Stimulated activated CD4-positive, alpha-beta T cell treated with anti-CD3 and anti-CD28 coated beads, Interleukin-1b, Interleukin-23, amount 100 ng/mL, for 4 hours (primary cell): Measurements from ENCODE around the gene KIF27.
"Not testable (repeated sequence)": the region's sequence is repeated elsewhere in the genome, so short reads cannot be mapped to it uniquely, and the experiment has no call there.

Source experiments
- DNase-seq, 2 donors: peaks; one replicate each; pipeline ENCODE4 v3.0.0-alpha.2; 2020; ENCODE audit warnings: low read depth in 2 of 2

The KIF27 gene, protein sequence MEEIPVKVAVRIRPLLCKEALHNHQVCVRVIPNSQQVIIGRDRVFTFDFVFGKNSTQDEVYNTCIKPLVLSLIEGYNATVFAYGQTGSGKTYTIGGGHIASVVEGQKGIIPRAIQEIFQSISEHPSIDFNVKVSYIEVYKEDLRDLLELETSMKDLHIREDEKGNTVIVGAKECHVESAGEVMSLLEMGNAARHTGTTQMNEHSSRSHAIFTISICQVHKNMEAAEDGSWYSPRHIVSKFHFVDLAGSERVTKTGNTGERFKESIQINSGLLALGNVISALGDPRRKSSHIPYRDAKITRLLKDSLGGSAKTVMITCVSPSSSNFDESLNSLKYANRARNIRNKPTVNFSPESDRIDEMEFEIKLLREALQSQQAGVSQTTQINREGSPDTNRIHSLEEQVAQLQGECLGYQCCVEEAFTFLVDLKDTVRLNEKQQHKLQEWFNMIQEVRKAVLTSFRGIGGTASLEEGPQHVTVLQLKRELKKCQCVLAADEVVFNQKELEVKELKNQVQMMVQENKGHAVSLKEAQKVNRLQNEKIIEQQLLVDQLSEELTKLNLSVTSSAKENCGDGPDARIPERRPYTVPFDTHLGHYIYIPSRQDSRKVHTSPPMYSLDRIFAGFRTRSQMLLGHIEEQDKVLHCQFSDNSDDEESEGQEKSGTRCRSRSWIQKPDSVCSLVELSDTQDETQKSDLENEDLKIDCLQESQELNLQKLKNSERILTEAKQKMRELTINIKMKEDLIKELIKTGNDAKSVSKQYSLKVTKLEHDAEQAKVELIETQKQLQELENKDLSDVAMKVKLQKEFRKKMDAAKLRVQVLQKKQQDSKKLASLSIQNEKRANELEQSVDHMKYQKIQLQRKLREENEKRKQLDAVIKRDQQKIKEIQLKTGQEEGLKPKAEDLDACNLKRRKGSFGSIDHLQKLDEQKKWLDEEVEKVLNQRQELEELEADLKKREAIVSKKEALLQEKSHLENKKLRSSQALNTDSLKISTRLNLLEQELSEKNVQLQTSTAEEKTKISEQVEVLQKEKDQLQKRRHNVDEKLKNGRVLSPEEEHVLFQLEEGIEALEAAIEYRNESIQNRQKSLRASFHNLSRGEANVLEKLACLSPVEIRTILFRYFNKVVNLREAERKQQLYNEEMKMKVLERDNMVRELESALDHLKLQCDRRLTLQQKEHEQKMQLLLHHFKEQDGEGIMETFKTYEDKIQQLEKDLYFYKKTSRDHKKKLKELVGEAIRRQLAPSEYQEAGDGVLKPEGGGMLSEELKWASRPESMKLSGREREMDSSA (N-terminal part only)

GRCh38 chr9:83920927-83921707, at the start of gene KIF27:
KIF27 (minus strand) TSS chr9:83921432; CDS start chr9:83915591, 5,841 bp downstream.
- peak; percentile 88 to 98 for DNase-seq

DNA sequence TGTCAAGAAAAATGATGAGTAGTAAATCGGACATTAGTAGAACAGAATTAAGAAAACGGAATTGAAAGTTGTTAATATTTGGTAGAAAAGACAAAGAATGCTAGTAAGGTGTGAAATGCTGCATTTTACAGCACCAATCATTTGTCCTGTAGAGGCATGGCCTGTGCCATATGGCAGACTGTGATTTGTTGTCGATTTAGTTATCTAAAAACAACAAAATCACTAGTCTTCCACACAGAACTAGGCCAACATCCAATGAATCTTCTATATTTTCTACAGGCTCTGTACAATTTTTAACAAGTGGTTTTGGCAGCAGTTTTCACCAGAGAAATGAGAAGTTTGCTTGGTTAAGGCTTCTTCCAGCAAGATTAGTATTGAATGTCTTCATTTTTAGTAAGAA, 48.4 kb upstream of the KIF27 start:
- DNase-seq = no peak

DNA sequence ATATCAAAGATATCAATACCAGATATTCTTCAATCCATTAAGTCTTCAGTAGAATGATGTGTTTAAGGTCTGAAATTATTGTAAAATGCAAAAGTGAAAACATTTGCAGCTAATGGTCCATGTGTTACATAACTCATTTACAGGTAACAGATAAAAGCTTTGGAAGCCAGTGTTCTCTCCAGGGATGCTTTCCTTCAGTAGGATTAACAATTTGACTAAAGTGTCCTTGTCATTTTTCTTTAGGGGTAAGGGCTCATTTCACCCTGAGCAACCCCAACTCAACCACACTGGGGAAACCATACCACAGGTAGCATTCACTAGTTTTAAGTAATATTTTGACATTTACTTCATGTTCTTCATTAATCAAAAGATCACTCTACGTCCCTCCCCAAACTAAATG, 45.8 kb upstream of the KIF27 start:
- no peak for DNase-seq

- no peak for DNase-seq
Observed at GRCh38 chr9:83966209-83966582, 45.0 kb upstream of the KIF27 start.

GRCh38 chr9:83965350-83966208, 44.3 kb upstream of the KIF27 start:
- no peak for DNase-seq

- DNase-seq = no peak
Observed at GRCh38 chr9:83964973-83965349, 43.7 kb upstream of the KIF27 start.

GRCh38 chr9:83962165-83962564, 40.9 kb upstream of the KIF27 start:
- DNase-seq = no peak

DNA sequence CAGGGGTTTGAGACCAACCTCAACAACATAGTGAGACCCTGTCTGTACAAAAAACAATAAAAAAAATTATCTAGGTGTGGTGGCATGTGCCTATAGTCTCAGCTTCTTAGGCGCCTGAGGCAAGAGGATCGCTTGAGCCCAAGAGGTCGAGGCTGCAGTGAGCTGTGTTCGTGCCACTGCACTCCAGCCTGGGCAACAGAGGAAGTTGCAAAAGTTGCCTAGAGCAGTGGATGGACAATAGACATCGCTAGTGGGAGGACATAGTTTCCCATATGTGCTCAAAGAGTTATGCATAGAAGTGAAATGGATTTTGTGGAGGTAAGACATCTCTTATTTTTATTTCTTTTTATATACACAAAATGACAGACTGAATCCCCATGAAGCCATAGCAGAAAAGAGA, 39.8 kb upstream of the KIF27 start:
- DNase-seq = no peak

DNA sequence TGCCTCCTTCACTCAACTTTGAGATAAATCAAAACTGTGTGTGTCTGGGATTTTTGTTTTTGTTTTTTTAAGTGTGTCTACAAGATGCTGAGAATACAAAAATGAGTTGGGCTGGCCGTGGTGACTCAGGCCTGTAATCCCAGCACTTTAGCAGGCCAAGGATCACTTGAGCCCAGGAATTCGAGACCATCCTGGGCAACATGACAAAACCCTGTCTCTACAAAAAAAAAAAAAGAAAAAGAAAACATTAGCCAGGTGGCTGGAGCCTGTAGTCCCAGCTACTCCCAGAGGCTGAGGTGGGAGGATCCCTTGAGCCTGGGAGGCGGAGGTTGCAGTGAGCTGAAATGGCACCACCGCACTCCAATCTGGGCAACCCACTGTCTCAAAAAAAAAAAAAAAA, 37.8 kb upstream of the KIF27 start:
- DNase-seq = no peak

DNA sequence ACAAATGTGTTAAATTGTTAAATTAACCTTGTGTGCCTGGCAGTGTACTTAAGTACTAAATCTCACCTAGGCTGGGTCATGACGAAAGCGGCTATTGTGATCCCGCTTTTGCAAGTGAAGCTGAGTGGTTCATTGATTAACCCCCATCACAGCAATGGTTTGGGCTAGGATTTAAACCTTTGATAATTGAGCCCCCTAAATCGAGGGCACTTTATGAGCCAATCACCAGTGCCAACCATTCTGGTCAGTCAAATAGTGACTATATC, 35.9 kb upstream of the KIF27 start:
- DNase-seq = no peak

DNA sequence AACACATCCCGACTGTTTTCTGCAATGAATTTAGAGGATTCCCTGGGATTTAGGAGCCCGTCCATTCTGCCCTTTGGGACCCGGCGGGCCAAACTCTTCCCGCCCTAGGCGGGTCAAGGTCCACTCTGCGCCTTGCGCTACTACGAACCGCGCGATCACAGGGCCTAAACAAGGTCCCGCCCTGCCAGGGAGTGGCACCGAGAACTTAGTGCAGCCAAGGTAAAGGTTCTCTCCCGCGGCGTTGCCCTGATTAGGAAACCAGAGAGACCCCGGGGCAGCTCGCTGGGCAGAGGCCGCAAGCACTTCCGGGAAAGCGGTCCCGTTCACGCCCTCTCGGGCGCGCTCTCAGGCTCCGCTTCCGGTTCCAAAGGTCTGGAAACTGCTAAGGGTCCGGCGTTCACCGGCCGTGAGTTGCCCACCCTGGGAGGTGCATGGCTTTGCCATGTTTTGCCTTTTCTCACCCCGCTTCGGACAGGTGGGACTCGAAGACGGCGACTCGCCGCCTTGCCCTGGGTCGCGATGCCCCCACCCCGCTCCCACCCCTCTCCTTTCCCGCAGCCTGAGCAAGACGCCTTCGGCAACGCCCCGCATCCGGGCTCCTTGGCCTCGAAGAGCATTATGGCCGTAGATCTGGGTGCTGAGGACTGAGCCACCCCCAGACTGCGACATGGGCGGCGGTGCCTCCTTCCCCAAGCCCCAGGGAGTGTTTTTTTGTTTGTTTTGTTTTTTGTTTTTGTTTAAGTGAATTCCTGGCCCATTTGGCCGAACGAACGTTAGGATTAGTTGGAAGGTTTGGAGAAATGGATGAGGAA, 35.4 kb upstream of the KIF27 start:
- DNase-seq = peak in 1 of 2 donors; percentile 44

DNA sequence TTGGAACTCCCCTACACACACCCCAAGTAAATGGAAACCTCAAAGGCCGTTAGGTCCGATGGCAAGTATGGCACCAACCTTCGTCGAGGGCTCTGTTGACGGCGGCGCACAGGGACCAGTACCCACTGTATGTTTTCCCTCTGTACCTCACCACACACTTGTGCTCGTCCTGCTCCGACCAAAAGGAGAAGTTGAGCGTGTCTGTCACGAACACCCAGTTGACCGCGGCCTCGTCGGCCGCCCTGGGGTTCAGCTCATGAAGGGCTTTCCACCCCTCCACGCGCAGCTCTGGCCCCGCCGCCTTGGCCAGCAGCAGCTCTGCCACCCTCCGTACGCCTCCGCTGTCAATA, 34.8 kb upstream of the KIF27 start:
- DNase-seq = peak in 1 of 2 donors; percentile 26

- DNase-seq = not testable (repeated sequence)
Observed at GRCh38 chr9:83948096-83948495, 26.9 kb upstream of the KIF27 start.

- DNase-seq = no peak
Observed at GRCh38 chr9:83940590-83941303, 19.5 kb upstream of the KIF27 start.

DNA sequence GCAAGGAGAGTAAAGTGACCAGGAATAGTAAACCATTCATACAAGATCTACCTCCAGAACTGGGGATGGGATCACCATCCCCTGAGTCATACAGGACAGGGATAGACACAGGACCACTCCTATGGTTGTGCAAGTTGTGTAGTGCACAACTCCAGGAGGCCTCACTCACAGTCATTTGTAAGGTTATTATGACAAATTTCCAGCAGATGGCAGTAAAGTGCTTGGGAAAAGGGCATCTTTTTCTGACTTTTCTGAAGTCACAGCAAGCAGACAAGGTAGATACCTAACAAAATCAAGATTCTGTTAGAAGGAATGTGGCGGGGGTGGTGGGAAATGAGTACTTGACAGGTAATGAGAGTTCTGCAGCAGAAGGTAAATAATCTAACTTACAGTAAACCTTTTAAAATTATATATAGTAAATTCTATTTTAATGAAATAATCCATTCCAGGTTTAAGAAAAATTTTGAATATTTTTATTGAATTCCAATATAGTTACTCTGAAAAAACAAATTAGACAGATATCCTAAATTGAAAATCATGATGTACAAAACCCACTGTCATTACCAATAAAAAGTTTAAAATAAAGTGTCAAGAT, 16.7 kb upstream of the KIF27 start:
- DNase-seq = peak in 1 of 2 donors; percentile 25

GRCh38 chr9:83936523-83936922, 15.3 kb upstream of the KIF27 start:
- DNase-seq = no peak

DNA sequence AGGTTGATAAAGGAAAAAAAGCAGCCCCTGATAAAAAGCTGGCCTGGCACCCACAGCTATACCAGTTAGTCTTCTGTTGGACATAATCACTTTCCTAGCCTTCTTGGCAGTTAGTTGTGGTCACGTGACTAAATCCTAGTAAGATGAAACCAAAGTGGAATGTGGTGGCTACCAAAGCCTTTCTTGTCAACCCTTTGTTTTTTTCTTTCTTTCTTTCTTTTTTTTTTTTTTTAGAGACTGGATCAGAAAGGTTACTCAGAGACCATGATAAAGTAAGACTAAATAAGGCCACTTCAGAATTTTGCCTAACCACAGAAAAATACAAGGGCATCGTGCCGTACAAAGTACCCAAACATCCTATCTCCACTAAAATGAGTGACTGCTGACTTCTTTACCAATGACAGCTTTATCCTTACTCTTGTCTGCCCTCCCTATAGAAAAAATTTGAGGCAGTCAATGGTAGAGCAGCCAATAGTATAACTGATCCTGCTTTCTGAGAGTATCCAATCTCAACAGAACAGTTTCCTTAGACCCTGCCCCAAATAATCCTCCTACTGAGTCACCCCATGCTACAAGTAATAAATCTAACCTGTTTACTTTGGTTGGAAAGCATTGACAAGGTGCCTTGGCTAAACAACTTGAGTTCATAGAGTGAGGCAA, 14.2 kb upstream of the KIF27 start:
- DNase-seq = no peak

DNA sequence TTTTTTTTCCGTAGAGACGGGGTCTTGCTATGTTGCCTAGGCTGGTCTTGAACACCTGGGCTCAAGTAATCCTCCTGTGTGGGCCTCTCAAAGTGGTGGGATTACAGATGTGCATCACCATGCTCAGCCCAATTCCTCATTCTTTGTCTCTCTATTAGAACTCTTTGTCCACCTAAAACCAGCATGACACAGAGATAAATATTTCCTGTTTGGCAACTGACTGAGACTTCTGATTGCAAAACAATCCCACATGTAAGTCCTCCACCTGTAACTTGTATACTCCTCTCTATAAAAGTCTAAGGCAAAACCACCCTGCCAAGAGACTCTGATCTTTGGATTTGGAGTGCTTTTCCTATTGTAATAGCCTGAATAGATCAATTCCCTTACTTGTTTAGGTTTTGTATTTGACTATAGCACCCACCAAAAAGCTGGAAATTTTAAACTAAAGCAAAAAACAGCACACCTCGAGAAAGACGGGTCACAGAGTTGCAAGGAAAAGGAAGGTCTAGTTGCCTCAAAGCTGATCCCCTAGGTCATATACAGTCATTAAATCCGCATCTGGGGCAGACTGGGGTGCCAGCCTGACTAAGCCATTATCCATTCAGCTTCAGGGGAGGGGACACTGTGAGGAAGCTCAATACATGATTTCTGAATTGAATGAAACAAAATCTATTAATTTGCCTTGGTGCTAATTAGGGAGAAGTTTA, 13.5 kb upstream of the KIF27 start:
- DNase-seq = no peak
